GM18519 (cell line): ENCODE data around the gene DNASE1L1.

Experiments
- ATAC-seq: cut with Tn5 transposase; IDR thresholded peaks from one replicate; pipeline ENCODE4 v1.9.1; 2021; ENCODE audit warnings: mild to moderate bottlenecking, moderate library complexity; ENCODE audit not compliant: unreplicated experiment, low FRiP score

The DNASE1L1 gene

GRCh38 chrX:154370300-154371016 is 38.6 kb downstream of the DNASE1L1 start:
- ATAC-seq = no peak

GRCh38 chrX:154369449-154370299 is 39.4 kb downstream of the DNASE1L1 start:
- no peak for ATAC-seq

DNA sequence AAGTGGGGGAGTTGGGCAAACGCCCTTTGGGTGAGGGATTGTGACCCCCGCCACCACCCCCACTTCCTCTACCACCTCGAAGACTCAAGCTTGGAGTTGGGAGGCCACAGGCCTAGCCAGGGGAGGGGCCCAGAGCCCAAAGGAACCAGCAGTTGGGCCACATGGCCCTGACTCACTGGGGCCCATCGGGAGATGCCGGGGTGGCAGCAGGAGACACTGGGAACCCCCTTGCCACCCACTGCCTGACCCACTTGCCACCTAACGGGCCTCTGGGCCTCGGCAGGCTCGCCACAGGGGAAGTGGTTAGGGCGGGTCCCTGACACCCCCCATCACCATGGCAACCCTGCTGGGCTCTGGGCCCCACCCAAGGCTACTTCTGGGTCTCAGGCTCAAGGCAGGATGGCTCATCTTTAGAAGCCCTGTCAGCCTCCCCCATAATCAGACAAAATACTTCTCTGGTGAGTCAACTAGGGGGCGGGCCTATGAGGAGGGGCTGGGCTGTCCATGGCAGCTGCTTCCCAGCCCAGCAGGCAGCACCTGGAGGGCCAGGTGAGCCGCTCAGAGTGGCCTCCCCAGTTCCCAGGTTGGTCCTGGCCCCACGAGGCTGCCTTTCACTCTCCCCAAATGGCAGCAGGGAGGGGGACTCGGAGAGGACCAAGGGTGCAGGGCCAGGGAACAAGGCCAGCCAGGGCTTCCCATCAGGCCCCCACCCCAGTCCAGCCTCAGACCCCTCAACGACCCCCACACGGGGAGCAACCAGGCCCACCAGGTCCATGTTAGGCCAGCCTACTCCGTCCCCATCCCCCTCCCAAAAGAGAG is 40.2 kb downstream of the DNASE1L1 start:
- no peak for ATAC-seq

GRCh38 chrX:154367474-154368308 is 41.4 kb downstream of the DNASE1L1 start:
- no peak for ATAC-seq

DNA sequence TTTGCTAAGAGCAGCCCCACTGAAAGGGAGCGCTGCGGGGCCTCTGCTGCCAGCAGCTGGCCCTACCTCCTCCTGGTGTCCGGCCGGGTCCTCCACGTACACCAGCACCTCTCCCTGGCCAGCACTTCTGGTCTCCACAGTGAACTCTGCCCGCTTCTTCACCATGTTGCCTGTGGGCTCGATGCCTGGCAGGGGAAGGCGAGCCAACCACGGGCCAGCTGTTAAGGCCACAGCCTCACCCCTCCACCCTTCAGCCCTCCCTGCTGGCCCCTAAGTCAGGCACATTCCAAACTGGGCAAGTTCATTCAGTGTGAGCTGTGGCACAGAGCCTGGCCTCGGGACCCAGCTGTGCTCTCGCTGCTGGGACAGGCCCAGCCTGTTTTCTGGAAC is 42.4 kb downstream of the DNASE1L1 start:
- ATAC-seq = no peak

DNA sequence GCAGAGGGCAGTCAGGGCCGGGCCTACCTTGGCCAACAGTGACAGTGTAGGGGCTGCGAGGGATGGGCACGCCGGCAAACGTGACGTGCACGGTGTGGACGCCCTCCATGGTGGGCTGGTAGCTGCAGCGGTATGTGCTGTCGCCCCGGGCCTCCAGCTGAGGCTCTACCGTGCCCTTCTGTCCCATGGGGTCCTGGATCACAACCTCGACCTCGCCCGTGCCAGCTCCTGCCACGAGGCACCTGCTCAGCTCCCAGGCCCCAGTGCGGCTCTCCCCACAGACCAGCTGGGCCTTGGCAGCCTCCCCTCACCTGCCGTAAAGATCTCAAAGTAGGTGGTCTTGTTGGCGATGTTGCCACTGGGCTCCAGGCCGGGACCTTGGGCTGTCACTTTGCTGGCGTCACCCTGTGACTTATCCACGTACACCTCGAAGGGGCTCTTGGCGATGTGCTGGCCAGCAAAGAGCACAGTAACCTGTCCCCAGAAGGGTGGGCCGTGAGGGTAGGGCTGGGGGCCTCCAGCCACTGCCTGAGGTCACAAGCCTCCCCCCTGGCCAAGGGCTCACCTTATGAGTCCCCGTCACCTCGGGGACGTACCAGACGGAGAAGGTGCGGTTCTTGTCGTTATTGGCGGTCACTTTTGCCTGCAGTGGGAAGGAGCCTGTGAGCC is 42.9 kb downstream of the DNASE1L1 start:
- ATAC-seq = no peak

DNA sequence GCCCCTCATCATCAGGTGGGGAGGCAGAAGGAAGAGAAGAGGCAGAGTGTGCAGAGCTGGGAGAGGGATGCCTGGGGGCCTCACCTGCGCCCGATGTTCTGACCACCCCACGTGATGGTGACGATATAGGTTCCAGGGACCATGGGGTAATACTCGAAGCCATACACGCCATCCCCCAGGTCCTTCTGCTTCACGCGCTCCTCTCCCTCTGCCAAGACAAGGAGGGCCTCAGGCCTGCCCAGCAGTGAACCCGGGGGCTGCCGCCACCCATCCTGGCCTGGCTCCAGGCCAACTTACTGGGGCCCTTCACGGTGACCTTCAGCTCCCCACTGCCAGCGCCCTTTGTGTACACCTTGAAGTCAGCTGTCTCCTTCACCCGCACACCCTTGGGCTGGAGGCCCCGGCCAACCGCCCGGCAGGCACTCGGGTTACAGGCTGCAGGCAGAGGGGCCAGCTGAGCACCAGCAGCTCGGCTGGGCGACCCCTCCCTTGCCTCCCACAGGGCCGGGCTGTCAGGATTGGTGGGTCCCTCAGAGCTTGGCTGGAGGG is 43.9 kb downstream of the DNASE1L1 start:
- ATAC-seq = no peak

GRCh38 chrX:154363706-154364439 is 45.2 kb downstream of the DNASE1L1 start:
- no peak for ATAC-seq

GRCh38 chrX:154362085-154362742 is 46.8 kb downstream of the DNASE1L1 start:
- no peak for ATAC-seq

- no peak for ATAC-seq
Measured at GRCh38 chrX:154360155-154360713, 48.8 kb downstream of the DNASE1L1 start.

DNA sequence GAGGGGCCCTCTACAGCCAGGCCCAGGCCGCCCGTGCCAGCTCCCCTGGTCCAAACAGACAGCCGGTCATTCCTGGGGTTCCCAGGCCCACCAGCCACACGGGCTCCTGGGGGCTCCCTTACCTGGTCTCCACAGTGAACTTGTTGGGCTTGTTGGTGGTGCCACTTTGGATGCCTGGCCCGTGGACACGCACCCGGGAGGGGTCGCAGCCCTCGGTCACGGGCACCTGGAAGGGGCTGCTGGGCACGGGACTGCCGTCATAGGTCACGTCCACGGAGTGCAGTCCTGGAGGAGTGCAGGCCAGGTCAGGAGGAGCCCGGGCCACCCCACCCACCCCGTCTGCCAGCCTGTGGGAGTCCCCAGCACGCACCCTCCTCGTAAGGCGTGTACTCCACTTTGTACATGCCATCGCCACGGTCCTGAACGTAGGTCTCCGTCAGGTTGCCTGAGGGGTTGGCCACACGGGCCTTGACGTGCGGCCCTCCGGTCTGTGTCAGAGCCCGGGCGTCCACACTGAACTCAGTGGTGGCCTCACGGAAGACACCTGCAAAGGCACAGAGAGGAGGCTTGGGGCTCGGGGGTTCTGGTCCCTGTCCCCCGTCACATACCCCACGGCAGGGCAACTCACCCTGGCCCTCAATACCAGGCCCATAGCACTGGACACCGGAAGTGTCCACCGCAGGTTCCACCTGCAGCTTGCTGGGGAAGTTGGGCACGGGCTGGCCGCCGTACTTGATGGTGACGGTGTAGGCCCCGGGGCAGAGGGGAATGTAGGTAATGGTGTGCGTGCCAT is 49.5 kb downstream of the DNASE1L1 start:
- ATAC-seq = no peak

- ATAC-seq = no peak
Measured at GRCh38 chrX:154358829-154359228, 50.2 kb downstream of the DNASE1L1 start.

DNA sequence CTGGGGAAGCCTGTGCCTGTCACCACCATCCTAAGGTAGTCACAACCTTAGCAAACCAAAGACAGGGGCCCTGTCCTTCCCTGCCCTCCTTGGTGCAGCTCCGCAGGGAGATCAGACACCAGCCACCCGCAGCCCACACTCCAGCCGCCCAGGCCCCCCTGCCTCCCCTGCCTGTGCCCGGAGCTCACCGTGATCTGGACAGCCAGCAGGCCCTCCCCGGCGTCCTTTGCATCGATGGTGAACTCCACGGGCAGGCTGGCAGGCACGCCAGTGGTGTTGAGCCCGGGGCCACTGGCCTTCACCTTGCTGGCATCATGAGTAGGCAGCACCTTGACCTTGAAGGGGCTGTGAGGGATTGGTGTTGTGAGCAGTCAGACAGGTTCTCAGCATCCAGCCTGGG is 51.0 kb downstream of the DNASE1L1 start:
- ATAC-seq = no peak

GRCh38 chrX:154357205-154357604 is 51.8 kb downstream of the DNASE1L1 start:
- ATAC-seq = no peak

GRCh38 chrX:154356596-154356995 is 52.5 kb downstream of the DNASE1L1 start:
- no peak for ATAC-seq

DNA sequence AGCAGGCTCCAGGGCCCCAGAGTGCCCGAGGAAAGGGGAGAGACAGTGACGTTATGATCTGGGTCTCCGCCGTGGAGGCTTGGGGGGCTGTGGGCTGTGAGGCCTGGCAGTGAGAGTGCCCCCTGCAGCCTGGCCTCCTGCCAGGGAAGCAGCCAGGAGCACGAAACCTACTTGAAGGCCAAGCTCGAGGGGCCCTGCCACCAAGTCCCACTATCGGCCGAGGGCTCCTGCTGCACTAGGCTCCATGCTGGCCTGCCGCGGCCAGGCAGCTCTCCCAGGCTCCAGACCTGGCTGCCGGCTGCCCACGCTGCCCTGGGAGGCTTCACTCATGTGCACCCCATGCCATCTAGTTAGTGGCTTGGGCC is 53.3 kb downstream of the DNASE1L1 start:
- ATAC-seq = no peak

DNA sequence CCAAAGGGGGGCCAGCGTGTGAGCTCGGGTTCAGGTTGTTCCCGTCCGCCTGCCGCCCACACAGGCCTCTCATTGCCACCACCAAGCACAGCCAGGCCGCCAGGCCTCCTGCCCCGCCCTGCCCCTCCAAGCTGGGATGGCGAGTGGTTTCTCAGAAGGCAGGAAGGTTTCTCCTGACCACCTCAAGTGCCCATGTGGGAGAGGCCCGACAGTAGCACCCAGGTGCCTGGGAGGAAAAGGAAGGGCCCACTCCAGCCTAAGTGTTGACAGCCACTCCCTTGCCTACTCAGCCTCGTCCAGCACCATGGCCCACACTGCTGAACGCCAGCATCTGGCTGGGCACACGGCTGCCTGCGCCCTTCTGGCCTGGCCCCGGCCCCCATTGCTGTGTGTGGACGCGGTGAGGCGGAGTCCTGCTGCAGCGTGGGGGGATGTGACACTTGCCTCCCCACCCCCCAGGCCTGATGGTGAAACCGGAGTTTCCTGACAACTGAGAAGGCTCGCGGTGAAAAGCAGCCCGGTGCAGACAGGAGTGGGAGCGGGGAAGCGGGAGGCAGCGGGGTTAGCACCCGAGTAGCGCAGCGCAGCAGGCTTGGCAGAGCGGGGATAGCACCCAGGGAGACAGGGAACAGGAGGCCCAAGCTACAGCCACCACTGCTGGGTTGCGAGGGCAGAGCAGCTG is 53.8 kb downstream of the DNASE1L1 start:
- no peak for ATAC-seq
